ENCODE results near the gene TRIP4. TPM values are rescaled to one million over a fixed set of nuclear protein-coding genes. Genes with fewer than 3 reads are reported as not detected.
A peak's percentile ranks its signal among the peaks of the same experiment; 100 is the strongest.

The TRIP4 gene
- total and polyA plus RNA-seq, 9 of the 15 experiments (the other 6 are each of a cell fraction or from before 2014, with no cell fraction given) = 7.6 to 23.3 (median 16.7) TPM

GRCh38 chr15:64460206-64460723 lies 72.6 kb downstream of the TRIP4 start, which contains the start of gene ZNF609 (continued):
- TF ChIP-seq CHD1 (IDR thresholded peaks at IDR 0.05; ENCODE audit: low read length) = no peak
- no peak for TF ChIP-seq CTCF (IDR thresholded peaks at IDR 0.05 in 2 of 3, conservative IDR thresholded peaks at IDR 0.05 in 1 of 3; ENCODE audit: insufficient read depth in 2 of 3, low read depth in 1 of 3, low read length in 3 of 3)
- TF ChIP-seq BRD4 (IDR thresholded peaks at IDR 0.05) = no peak
- no peak for TF ChIP-seq STAG1 (CRISPR knock-in tag; IDR thresholded peaks at IDR 0.05; ENCODE audit: borderline replicate concordance)
- peak; percentile 25 to 40; a peak in 3 of 4 replicates for TF ChIP-seq KDM1A (IDR thresholded peaks at IDR 0.05)
- TF ChIP-seq, protein P1, sequence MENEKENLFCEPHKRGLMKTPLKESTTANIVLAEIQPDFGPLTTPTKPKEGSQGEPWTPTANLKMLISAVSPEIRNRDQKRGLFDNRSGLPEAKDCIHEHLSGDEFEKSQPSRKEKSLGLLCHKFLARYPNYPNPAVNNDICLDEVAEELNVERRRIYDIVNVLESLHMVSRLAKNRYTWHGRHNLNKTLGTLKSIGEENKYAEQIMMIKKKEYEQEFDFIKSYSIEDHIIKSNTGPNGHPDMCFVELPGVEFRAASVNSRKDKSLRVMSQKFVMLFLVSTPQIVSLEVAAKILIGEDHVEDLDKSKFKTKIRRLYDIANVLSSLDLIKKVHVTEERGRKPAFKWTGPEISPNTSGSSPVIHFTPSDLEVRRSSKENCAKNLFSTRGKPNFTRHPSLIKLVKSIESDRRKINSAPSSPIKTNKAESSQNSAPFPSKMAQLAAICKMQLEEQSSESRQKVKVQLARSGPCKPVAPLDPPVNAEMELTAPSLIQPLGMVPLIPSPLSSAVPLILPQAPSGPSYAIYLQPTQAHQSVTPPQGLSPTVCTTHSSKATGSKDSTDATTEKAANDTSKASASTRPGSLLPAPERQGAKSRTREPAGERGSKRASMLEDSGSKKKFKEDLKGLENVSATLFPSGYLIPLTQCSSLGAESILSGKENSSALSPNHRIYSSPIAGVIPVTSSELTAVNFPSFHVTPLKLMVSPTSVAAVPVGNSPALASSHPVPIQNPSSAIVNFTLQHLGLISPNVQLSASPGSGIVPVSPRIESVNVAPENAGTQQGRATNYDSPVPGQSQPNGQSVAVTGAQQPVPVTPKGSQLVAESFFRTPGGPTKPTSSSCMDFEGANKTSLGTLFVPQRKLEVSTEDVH (IDR thresholded peaks at IDR 0.05; ENCODE audit: low read depth, partially characterized antibody) = no peak
- no peak for TF ChIP-seq ZNF764 (CRISPR knock-in tag; IDR thresholded peaks at IDR 0.05; ENCODE audit: low read depth)
- no peak for TF ChIP-seq FOS (IDR thresholded peaks at IDR 0.05; ENCODE audit: extremely low read depth, insufficient read length)
- TF ChIP-seq TAF1 (IDR thresholded peaks at IDR 0.05; ENCODE audit: control insufficient read depth, extremely low read depth, insufficient read depth, low read length, severe bottlenecking) = peak; percentile 96
- no peak for TF ChIP-seq ZNF431 (CRISPR knock-in tag; IDR thresholded peaks at IDR 0.05)
- no peak for TF ChIP-seq PML (IDR thresholded peaks at IDR 0.05; ENCODE audit: low read length)
- TF ChIP-seq RBM39 (optimal IDR thresholded peaks at IDR 0.05; ENCODE audit: low read depth, low read length) = no peak
- no peak for TF ChIP-seq SRSF9 (IDR thresholded peaks at IDR 0.05; ENCODE audit: borderline replicate concordance, low read depth, low read length)
- no peak for TF ChIP-seq ESRRB (CRISPR knock-in tag; IDR thresholded peaks at IDR 0.05; ENCODE audit: borderline replicate concordance)
- no peak; the same call in 1 of the 2 replicates for TF ChIP-seq BMI1 (IDR thresholded peaks at IDR 0.05; ENCODE audit: low read length)
- peak; percentile 90 for TF ChIP-seq ESRRA (IDR thresholded peaks at IDR 0.05; ENCODE audit: borderline replicate concordance, low read depth)
- no peak for TF ChIP-seq TAF15 (IDR thresholded peaks at IDR 0.05; ENCODE audit: low read depth, low read length)
- peak; percentile 76 for TF ChIP-seq ZKSCAN1 (IDR thresholded peaks at IDR 0.05; ENCODE audit: low read depth, low read length)
- no peak; the same call in 1 of the 2 replicates for TF ChIP-seq HMBOX1 (IDR thresholded peaks at IDR 0.05)
- TF ChIP-seq, protein P2, sequence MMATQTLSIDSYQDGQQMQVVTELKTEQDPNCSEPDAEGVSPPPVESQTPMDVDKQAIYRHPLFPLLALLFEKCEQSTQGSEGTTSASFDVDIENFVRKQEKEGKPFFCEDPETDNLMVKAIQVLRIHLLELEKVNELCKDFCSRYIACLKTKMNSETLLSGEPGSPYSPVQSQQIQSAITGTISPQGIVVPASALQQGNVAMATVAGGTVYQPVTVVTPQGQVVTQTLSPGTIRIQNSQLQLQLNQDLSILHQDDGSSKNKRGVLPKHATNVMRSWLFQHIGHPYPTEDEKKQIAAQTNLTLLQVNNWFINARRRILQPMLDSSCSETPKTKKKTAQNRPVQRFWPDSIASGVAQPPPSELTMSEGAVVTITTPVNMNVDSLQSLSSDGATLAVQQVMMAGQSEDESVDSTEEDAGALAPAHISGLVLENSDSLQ (IDR thresholded peaks at IDR 0.05) = no peak
- TF ChIP-seq ZNF785 (CRISPR knock-in tag; IDR thresholded peaks at IDR 0.05) = no peak
- no peak for TF ChIP-seq BRCA1 (IDR thresholded peaks at IDR 0.05)
- TF ChIP-seq BRCA1 (CRISPR knock-in tag; IDR thresholded peaks at IDR 0.05) = no peak
- peak; percentile 72 for TF ChIP-seq MTA1 (IDR thresholded peaks at IDR 0.05; ENCODE audit: borderline replicate concordance)

Measured in K562 (cell line).